ENCODE data around the gene GJC1.

The GJC1 gene

GRCh38 chr17:44867841-44868240, 37.8 kb upstream of the GJC1 start:
- TF ChIP-seq CTCF (IDR thresholded peaks at IDR 0.05) = no peak

GRCh38 chr17:44865931-44866330, 35.8 kb upstream of the GJC1 start:
- no peak for TF ChIP-seq CTCF (IDR thresholded peaks at IDR 0.05)

- TF ChIP-seq CTCF (IDR thresholded peaks at IDR 0.05) = peak; percentile 87
Measured at GRCh38 chr17:44865231-44865660, 35.2 kb upstream of the GJC1 start.

GRCh38 chr17:44864831-44865230, 34.7 kb upstream of the GJC1 start:
- TF ChIP-seq CTCF (IDR thresholded peaks at IDR 0.05) = no peak

GRCh38 chr17:44863061-44863918, 33.2 kb upstream of the GJC1 start:
- TF ChIP-seq CTCF (IDR thresholded peaks at IDR 0.05) = no peak

GRCh38 chr17:44862278-44862914, 32.3 kb upstream of the GJC1 start:
- TF ChIP-seq CTCF (IDR thresholded peaks at IDR 0.05) = no peak

- TF ChIP-seq CTCF (IDR thresholded peaks at IDR 0.05) = no peak
Measured at GRCh38 chr17:44859701-44860100, 29.6 kb upstream of the GJC1 start.

Data from LNCAP (cell line).